BE2C (cell line): ENCODE measurements around the gene TMEM181.
A peak's percentile ranks its signal among the peaks of the same experiment; 100 is the strongest.
"Not testable (repeated sequence)": the region's sequence is repeated elsewhere in the genome, so short reads cannot be mapped to it uniquely, and the experiment has no call there.

Experiments used
- DNase-seq: peaks from one replicate; pipeline ENCODE4 v3.0.0-alpha.2; 2020
- H3K27me3 ChIP-seq: fragments of 250-450 bp; sonication (Bioruptor Pico); 2 replicates; pipeline ENCODE4 v1.5.1; 2020; ENCODE audit warnings: mild to moderate bottlenecking
- H3K36me3 ChIP-seq: fragments of 250-450 bp; sonication (Bioruptor Pico); 2 replicates; pipeline ENCODE4 v1.5.1; 2020; ENCODE audit warnings: mild to moderate bottlenecking
- H3K4me1 ChIP-seq: fragments of 250-450 bp; sonication (Bioruptor Pico); 2 replicates; pipeline ENCODE4 v1.5.1; 2020
- H3K4me3 ChIP-seq: 2 replicates; pipeline ENCODE4 v1.5.1; 2011; ENCODE audit warnings: low read depth, low read length
- H3K9me3 ChIP-seq: fragments of 250-450 bp; sonication (Bioruptor Pico); 2 replicates; pipeline ENCODE4 v1.5.1; 2020
- TF ChIP-seq, protein P1 (sequence below): IDR thresholded peaks from 2 replicates; pipeline ENCODE4 v1.5.1; 2012; ENCODE audit warnings: mild to moderate bottlenecking, low read depth, low read length

The TMEM181 gene

GRCh38 chr6:158667360-158667981 lies 107.6 kb downstream of the TMEM181 start:
- Histone ChIP-seq H3K36me3 (no peaks in the 10 kb centered on the region), H3K27me3 (no peaks in the 10 kb centered on the region), H3K4me3 (no peak overlapping the region), H3K4me1 (no peaks in the 10 kb centered on the region), H3K9me3 (no peaks in the 10 kb centered on the region)
- TF ChIP-seq, protein P1, sequence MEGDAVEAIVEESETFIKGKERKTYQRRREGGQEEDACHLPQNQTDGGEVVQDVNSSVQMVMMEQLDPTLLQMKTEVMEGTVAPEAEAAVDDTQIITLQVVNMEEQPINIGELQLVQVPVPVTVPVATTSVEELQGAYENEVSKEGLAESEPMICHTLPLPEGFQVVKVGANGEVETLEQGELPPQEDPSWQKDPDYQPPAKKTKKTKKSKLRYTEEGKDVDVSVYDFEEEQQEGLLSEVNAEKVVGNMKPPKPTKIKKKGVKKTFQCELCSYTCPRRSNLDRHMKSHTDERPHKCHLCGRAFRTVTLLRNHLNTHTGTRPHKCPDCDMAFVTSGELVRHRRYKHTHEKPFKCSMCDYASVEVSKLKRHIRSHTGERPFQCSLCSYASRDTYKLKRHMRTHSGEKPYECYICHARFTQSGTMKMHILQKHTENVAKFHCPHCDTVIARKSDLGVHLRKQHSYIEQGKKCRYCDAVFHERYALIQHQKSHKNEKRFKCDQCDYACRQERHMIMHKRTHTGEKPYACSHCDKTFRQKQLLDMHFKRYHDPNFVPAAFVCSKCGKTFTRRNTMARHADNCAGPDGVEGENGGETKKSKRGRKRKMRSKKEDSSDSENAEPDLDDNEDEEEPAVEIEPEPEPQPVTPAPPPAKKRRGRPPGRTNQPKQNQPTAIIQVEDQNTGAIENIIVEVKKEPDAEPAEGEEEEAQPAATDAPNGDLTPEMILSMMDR = no peak
- DNase-seq = no peak

GRCh38 chr6:158668707-158669103 lies 108.8 kb downstream of the TMEM181 start:
- Histone ChIP-seq H3K4me3 (no peak overlapping the region), H3K27me3 (no peaks in the 10 kb centered on the region), H3K36me3 (no peaks in the 10 kb centered on the region), H3K4me1 (no peaks in the 10 kb centered on the region), H3K9me3 (no peaks in the 10 kb centered on the region)
- TF ChIP-seq, protein P1 = no peak
- no peak for DNase-seq

DNA sequence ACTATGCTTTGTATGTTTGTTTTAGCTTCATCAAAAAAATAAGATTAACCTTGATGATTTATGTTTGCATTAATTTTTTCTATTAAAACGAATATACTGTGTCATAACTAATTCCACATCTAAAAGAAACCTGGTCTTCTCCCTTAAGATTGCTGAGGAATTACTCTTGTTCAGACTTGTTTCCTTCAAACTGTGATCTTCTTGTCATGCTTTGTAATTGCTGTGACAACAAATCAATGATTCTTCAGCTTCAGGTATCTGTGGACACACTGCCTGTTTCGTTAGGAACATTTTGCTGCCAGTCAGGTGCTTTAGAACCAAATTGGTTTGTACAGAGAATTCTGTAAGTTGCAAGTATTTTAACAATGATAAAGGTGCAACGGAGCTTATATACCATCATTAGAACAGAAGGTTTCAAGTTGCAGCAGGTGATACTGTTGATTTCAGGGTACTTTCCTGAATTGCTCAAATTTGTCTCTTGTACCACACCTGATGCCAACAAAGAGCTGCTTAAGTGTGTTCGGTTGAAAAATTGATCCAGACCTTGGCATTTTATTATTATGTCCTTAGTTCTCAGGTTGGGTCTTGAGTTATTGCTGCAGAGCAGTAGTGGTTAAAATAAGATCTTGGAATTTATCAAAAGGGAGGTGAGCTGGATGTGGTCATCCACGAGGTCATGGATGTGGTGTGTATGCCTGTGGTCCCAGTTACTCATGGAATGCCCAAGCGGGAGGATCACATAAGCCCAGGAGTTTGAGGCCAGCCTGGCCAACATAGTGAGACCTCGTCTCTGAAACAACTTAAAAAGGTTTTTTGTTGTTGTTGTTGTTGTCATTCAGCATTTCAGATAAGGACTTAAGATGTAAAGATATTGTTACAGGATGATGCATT lies 109.5 kb downstream of the TMEM181 start:
- no peaks in the 10 kb centered on the region for H3K9me3 ChIP-seq
- no peak overlapping the region for H3K4me3 ChIP-seq
- TF ChIP-seq, protein P1 = no peak
- no peaks in the 10 kb centered on the region for H3K36me3 ChIP-seq
- peaks cover 2% of the 10 kb centered on the region for H3K4me1 ChIP-seq
- no peak for DNase-seq
- no peaks in the 10 kb centered on the region for H3K27me3 ChIP-seq

DNA sequence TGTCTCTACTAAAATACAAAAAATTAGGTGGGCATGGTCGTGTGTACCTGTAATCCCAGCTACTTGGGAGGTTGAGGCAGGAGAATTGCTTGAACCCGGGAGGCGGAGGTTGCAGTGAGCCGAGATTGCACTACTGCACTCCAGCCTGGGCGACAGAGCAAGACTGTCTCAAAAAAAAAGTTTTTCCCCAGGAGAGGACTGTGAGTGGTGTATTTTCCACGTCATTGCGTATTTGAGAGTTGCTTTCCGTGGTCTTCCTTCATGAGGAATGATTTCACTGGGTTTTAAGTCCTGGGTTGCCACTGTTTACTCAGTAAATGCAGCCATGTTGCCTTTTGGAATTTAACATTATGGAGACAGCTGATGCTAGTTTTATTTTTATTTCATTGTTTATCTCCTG lies 112.2 kb downstream of the TMEM181 start:
- H3K4me3 ChIP-seq, H3K27me3 ChIP-seq, H3K4me1 ChIP-seq, H3K9me3 ChIP-seq, H3K36me3 ChIP-seq, DNase-seq: not testable (repeated sequence)

GRCh38 chr6:158672726-158673125 lies 112.8 kb downstream of the TMEM181 start:
- no peak for DNase-seq
- Histone ChIP-seq H3K27me3 (no peaks in the 10 kb centered on the region), H3K4me1 (peaks cover 8% of the 10 kb centered on the region), H3K9me3 (no peaks in the 10 kb centered on the region), H3K4me3 (no peak overlapping the region), H3K36me3 (no peaks in the 10 kb centered on the region)
- TF ChIP-seq, protein P1 = no peak

GRCh38 chr6:158674342-158675131 lies 114.6 kb downstream of the TMEM181 start:
- peaks cover 8% of the 10 kb centered on the region for H3K4me1 ChIP-seq
- H3K36me3 ChIP-seq = no peaks in the 10 kb centered on the region
- no peak overlapping the region for H3K4me3 ChIP-seq
- H3K27me3 ChIP-seq = no peaks in the 10 kb centered on the region
- no peaks in the 10 kb centered on the region for H3K9me3 ChIP-seq
- TF ChIP-seq, protein P1 = no peak
- peak; percentile 22 for DNase-seq

DNA sequence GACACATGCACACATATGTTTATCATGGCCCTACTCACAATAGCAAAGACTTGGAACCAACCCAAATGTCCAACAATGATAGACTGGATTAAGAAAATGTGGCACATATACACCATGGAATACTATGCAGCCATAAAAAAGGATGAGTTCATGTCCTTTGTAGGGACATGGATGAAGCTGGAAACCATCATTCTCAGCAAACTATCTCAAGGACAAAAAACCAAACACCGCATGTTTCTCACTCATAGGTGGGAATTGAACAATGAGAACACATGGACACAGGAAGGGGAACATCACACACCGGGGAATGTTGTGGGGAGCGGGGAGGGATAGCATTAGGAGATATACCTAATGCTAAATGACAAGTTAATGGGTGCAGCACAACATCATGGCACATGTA lies 117.2 kb downstream of the TMEM181 start:
- H3K36me3 ChIP-seq, H3K4me3 ChIP-seq, H3K27me3 ChIP-seq, H3K9me3 ChIP-seq, H3K4me1 ChIP-seq, DNase-seq: not testable (repeated sequence)
